ENCODE results near the gene DIS3L2.
"Not testable (repeated sequence)": the region's sequence is repeated elsewhere in the genome, so short reads cannot be mapped to it uniquely, and the experiment has no call there.

Gene DIS3L2

DNA sequence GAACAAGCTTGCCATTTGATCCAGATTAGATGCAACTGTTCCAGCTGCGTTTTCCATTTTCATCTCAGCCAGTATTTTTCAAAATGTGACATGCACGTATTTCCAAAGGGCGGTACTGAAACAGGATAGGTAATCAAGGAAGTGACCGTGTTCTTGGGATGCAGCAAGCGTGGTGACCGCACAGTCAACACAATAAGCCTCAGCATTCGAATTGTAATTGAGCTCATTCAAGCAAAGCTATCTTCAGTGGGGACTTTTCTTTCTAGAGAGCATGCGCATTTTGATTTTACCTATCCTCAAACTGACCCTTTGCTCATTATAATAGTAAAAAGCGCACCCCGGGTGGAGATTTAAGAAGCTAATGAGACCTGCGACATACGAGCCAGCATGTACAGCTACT is 413.7 kb downstream of the DIS3L2 start:
- TF ChIP-seq, protein P1, sequence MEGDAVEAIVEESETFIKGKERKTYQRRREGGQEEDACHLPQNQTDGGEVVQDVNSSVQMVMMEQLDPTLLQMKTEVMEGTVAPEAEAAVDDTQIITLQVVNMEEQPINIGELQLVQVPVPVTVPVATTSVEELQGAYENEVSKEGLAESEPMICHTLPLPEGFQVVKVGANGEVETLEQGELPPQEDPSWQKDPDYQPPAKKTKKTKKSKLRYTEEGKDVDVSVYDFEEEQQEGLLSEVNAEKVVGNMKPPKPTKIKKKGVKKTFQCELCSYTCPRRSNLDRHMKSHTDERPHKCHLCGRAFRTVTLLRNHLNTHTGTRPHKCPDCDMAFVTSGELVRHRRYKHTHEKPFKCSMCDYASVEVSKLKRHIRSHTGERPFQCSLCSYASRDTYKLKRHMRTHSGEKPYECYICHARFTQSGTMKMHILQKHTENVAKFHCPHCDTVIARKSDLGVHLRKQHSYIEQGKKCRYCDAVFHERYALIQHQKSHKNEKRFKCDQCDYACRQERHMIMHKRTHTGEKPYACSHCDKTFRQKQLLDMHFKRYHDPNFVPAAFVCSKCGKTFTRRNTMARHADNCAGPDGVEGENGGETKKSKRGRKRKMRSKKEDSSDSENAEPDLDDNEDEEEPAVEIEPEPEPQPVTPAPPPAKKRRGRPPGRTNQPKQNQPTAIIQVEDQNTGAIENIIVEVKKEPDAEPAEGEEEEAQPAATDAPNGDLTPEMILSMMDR (IDR thresholded peaks at IDR 0.05; ENCODE audit: low read length, missing control alignments), result no peak
- DNase-seq (ENCODE audit: low read depth), result no peak
- H3K4me3 ChIP-seq (replicated peaks; ENCODE audit: low read depth, low read length), result no peak overlapping the region

DNA sequence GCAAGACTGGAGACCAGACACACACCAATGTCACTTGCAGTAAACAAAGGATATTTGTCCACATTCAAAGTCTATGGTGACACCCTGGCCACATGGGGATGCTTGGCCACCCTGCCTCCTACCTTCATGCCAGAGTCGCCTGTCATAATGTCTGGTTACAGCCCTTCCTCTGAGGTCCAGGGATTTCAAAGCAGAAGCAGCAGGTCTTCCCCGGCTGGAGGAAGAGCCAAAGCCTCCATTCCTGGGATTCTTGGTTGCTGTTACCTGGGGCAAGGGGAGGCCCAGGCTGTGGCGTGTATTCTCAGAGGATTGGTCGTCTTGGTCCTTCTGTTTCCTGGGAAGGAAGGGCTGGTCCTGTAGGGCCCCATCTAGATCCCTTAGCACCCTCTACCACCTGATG is 414.7 kb downstream of the DIS3L2 start:
- no peak for DNase-seq (ENCODE audit: low read depth)
- no peak overlapping the region for H3K4me3 ChIP-seq (replicated peaks; ENCODE audit: low read depth, low read length)
- TF ChIP-seq, protein P1 (IDR thresholded peaks at IDR 0.05; ENCODE audit: low read length, missing control alignments), result no peak

DNA sequence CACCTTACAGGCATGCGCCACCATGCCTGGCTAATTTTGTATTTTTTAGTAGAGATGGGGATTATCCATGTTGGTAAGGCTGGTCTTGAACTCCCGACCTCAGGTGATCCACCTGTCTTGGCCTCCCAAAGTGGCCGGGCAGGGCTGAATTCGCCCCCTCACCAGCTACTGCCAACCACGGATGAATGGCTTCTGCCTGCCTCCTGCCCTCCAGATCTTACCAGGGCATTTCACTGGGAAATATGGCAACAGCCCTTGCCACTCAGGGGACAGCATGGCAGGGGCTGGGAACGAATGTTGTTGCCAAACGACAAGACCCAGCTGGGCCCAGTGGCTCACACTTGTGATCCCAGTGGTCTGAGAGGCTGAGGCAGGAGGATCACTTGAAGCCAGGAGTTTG is 415.2 kb downstream of the DIS3L2 start:
- TF ChIP-seq, protein P1 (IDR thresholded peaks at IDR 0.05; ENCODE audit: low read length, missing control alignments), result no peak
- DNase-seq (ENCODE audit: low read depth), result no peak
- H3K4me3 ChIP-seq (replicated peaks; ENCODE audit: low read depth, low read length), result no peak overlapping the region

DNA sequence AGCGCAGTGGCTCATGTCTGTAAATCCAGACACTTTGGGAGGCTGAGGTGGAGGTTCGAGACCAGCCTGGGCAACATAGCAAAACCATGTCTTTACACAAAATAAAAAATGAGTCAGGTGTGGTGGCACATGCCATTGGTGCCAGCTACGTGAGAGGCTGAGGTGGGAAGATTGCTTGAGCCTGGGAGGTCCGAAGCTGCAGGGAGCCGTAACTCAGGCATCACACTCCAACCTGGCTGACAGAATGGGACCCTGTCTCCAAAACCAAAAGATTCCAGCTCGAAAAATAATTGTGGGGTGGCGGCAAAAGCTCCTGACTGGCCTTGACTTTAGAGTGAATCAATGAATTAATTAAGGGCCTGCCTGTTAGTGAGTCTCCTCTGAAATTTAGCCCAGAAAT is 415.8 kb downstream of the DIS3L2 start:
- DNase-seq (ENCODE audit: low read depth), result no peak
- TF ChIP-seq, protein P1 (IDR thresholded peaks at IDR 0.05; ENCODE audit: low read length, missing control alignments), result no peak
- H3K4me3 ChIP-seq (replicated peaks; ENCODE audit: low read depth, low read length), result no peak overlapping the region

DNA sequence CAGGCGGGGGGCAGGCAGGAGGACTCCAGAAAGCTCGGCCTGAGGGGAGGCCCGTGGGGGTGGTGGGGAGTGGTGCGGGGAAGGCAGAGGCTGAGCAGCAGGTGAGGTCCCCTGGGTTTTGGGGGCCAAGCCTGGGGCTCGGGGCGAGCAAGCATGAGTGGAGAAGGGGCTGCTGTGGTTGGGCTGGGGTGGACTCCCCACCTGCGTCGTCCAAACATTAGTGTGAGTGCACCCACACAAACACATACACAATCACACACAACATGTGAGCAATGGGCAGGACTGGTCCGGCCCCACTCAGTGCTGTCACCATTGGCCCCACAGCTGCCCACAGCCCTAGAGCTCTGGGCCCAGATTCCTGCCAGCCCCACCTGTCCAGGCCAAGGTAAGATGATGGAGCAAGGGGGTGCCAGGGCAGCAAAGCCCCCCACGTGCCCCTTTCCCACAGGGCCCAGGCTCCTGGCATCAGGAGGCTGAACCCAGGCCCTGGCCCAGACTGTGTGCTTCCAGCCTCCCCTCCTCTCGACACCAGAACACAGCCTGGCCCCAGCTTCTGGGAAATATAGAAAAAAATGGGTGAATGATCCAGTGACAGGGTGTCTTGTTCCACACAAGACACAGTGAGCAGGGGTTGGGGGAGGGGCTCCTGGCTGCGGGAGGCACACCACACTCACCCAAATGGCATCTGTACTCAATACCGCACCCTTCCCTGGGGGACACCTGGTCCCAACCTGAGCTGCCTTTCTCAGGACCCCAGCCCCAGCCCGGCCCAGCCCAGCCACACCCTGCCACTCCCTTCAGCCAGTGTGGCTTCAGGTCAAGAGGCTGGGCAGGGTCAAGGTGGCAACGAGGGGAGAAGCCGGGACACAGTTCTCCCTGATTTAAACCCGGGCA is 416.6 kb downstream of the DIS3L2 start:
- no peak for DNase-seq (ENCODE audit: low read depth)
- TF ChIP-seq, protein P1 (IDR thresholded peaks at IDR 0.05; ENCODE audit: low read length, missing control alignments), result no peak
- no peak overlapping the region for H3K4me3 ChIP-seq (replicated peaks; ENCODE audit: low read depth, low read length)

DNA sequence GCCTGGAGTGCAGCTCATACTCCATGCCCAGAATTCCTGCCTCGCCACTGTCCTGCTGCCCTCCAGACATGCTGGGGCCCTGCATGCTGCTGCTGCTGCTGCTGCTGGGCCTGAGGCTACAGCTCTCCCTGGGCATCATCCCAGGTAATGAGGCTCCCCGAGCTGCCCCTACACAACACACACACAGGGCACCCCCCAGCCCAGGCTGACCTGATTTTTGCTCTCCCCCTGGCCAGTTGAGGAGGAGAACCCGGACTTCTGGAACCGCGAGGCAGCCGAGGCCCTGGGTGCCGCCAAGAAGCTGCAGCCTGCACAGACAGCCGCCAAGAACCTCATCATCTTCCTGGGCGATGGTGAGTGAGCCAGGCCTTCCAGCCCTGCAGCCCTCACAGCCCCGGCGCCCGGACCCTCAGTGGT is 417.2 kb downstream of the DIS3L2 start, which contains the start of gene ALPP:
Gene ALPP (plus strand): TSS at position 17 of the 417 bp plus-strand sequence. CDS start 52 bp downstream, at position 69.
- not testable (repeated sequence) for H3K4me3 ChIP-seq (replicated peaks; ENCODE audit: low read depth, low read length)

DNA sequence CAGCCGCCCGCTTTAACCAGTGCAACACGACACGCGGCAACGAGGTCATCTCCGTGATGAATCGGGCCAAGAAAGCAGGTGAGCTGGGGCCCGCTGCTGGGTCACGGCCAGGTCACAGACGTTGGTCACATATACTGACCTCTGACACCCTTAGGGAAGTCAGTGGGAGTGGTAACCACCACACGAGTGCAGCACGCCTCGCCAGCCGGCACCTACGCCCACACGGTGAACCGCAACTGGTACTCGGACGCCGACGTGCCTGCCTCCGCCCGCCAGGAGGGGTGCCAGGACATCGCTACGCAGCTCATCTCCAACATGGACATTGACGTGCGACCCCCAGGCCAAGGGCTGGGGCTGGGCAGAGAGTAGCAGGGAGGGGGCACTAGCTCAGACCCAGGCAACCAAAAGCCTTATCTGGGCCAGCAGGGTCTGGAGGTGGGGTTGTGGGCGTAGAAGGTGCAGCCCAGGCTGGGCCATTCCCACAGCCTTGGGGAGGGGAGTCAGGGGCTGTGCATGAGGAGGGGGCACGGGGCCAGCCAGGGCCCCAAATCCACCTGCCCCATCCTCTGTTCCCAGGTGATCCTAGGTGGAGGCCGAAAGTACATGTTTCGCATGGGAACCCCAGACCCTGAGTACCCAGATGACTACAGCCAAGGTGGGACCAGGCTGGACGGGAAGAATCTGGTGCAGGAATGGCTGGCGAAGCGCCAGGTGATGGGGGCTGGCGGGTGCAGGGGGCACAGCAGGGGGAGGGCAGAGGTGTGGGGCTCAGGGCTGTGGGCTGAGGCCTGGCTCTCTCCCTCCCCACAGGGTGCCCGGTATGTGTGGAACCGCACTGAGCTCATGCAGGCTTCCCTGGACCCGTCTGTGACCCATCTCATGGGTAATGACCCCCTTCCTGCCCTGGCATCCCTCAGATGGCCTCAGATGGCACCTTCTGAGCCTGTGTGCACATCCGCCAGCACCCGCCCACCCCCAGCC is 418.4 kb downstream of the DIS3L2 start:
- not testable (repeated sequence) for DNase-seq (ENCODE audit: low read depth); H3K4me3 ChIP-seq (replicated peaks; ENCODE audit: low read depth, low read length)

More for the DNA sequence above, 417.2 kb downstream of the DIS3L2 start, which contains the start of gene ALPP:
- DNase-seq (ENCODE audit: low read depth), result not testable (repeated sequence)

DNA sequence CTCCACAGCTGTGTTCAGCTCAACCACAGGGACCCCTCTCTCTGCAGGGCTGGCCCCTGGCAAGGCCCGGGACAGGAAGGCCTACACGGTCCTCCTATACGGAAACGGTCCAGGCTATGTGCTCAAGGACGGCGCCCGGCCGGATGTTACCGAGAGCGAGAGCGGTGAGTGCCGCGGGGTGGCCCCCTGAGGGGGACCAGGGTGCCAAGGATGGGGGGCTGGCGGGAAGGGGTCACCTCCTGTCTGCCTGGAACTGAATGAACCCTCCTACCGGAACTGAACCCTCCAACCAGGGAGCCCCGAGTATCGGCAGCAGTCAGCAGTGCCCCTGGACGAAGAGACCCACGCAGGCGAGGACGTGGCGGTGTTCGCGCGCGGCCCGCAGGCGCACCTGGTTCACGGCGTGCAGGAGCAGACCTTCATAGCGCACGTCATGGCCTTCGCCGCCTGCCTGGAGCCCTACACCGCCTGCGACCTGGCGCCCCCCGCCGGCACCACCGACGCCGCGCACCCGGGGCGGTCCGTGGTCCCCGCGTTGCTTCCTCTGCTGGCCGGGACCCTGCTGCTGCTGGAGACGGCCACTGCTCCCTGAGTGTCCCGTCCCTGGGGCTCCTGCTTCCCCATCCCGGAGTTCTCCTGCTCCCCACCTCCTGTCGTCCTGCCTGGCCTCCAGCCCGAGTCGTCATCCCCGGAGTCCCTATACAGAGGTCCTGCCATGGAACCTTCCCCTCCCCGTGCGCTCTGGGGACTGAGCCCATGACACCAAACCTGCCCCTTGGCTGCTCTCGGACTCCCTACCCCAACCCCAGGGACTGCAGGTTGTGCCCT is 419.9 kb downstream of the DIS3L2 start:
- not testable (repeated sequence) for H3K4me3 ChIP-seq (replicated peaks; ENCODE audit: low read depth, low read length); DNase-seq (ENCODE audit: low read depth)
